Measurements from ENCODE around the gene INHBC.
"Not testable (repeated sequence)": the region's sequence is repeated elsewhere in the genome, so short reads cannot be mapped to it uniquely, and the experiment has no call there.

DNA sequence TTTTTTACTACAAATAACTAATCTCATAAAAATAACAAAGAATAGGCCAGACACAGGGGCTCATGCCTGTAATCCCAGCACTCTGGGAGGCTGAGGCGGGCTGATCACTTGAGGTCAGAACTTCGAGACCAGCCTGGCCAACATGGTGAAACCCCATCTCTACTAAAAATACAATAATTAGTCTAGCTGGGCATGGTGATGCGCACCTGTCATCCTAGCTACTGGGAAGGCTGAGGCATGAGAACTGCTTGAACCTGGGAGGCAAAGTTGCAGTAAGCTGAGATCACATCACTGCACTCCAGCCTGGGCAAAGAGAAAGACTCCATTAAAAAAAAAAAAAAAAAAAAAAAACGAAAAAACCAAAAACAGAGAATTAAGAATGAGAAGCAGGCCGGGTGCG is 20.4 kb upstream of the INHBC start:
- TF ChIP-seq, protein P1, sequence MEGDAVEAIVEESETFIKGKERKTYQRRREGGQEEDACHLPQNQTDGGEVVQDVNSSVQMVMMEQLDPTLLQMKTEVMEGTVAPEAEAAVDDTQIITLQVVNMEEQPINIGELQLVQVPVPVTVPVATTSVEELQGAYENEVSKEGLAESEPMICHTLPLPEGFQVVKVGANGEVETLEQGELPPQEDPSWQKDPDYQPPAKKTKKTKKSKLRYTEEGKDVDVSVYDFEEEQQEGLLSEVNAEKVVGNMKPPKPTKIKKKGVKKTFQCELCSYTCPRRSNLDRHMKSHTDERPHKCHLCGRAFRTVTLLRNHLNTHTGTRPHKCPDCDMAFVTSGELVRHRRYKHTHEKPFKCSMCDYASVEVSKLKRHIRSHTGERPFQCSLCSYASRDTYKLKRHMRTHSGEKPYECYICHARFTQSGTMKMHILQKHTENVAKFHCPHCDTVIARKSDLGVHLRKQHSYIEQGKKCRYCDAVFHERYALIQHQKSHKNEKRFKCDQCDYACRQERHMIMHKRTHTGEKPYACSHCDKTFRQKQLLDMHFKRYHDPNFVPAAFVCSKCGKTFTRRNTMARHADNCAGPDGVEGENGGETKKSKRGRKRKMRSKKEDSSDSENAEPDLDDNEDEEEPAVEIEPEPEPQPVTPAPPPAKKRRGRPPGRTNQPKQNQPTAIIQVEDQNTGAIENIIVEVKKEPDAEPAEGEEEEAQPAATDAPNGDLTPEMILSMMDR (IDR thresholded peaks at IDR 0.05): not testable (repeated sequence)
- not testable (repeated sequence) for TF ChIP-seq POLR2A (IDR thresholded peaks at IDR 0.05)

Data from testis (tissue), 2 donors.